Gastroesophageal sphincter (tissue), 4 donors: Measurements from ENCODE around the gene TBC1D2B. TPM values are rescaled to one million over a fixed set of nuclear protein-coding genes. Genes with fewer than 3 reads are reported as not detected.

Experiments
- ATAC-seq: fragments of 150-250 bp; one replicate; pipeline ENCODE4 v1.9.1; 2016; ENCODE audit warnings: mild to moderate bottlenecking, moderate library complexity
- H3K27ac ChIP-seq, 4 donors: fragments of 200-600 bp; sonication (generic) in 3 of 4; 1 replicate in 3 of 4; 2 replicates in 1 of 4; pipeline ENCODE4 v1.5.1; 2016 to 2019
- H3K27me3 ChIP-seq: fragments of 200-600 bp; sonication (generic); one replicate; pipeline ENCODE4 v1.5.1; 2019
- H3K36me3 ChIP-seq, 2 donors: fragments of 200-600 bp; sonication (generic); one replicate each; pipeline ENCODE4 v1.5.1; 2019; ENCODE audit warnings: control low read depth in 1 of 2
- H3K4me1 ChIP-seq, 3 donors: fragments of 200-600 bp; sonication (generic); 1 replicate in 2 of 3; 2 replicates in 1 of 3; pipeline ENCODE4 v1.5.1; 2016 to 2019; ENCODE audit warnings: control low read depth in 2 of 3
- H3K4me3 ChIP-seq, 2 donors: fragments of 200-600 bp; sonication (generic); one replicate each; pipeline ENCODE4 v1.5.1; 2019; ENCODE audit warnings: mild to moderate bottlenecking in 1 of 2, moderate library complexity in 1 of 2
- H3K9me3 ChIP-seq, 3 donors: fragments of 200-600 bp; sonication (generic); one replicate each; pipeline ENCODE4 v1.5.1; 2017 to 2019; ENCODE audit warnings: control low read depth in 2 of 3
- CTCF ChIP-seq, 4 experiments: fragments of 200-600 bp in 2 of 4; fragments of 450-650 bp in 2 of 4; sonication (generic) in 1 of 4; IDR thresholded peaks; one replicate each; pipeline ENCODE4 v1.5.1; 2017 to 2019; ENCODE audit warnings: antibody characterized with exemption in 4 of 4, mild to moderate bottlenecking in 2 of 4, moderate library complexity in 2 of 4
- EP300 ChIP-seq: sonication (generic); formaldehyde crosslinking; IDR thresholded peaks from one replicate; pipeline ENCODE4 v1.6.1; 2017; ENCODE audit warnings: antibody characterized with exemption, mild to moderate bottlenecking
- POLR2A ChIP-seq, 2 donors: fragments of 450-650 bp; IDR thresholded peaks; one replicate each; pipeline ENCODE4 v1.6.1; 2017; ENCODE audit warnings: antibody characterized with exemption in 2 of 2, mild to moderate bottlenecking in 2 of 2, moderate library complexity in 1 of 2
- POLR2AphosphoS5 ChIP-seq: sonication (generic); formaldehyde crosslinking; IDR thresholded peaks from one replicate; pipeline ENCODE4 v1.6.1; 2017; ENCODE audit warnings: antibody characterized with exemption
- WGBS, 2 donors: methylation state at CpG; one replicate each; pipeline ENCODE4 v1.1.5; 2018; ENCODE audit warnings: low coverage in 1 of 2; 5-methylcytosine and 5-hydroxymethylcytosine counted together
- total RNA-seq, 4 donors: library from RNA; depleted of rRNA; stranded (reverse); fragments of >200 nt; gene quantifications; one replicate each; pipeline ENCODE4 v1.1.0, GENCODE V29; 2016

The TBC1D2B gene
- total RNA-seq, 4 donors from 2014 or later: 36.9 to 51.7 (median 46.5) TPM

- no peak for TF ChIP-seq POLR2A (IDR thresholded peaks at IDR 0.05)
- no peak for TF ChIP-seq CTCF (IDR thresholded peaks at IDR 0.05)
- no peak for TF ChIP-seq POLR2AphosphoS5
- no peak for TF ChIP-seq EP300
Measured at GRCh38 chr15:78051596-78051995, 25.9 kb downstream of the TBC1D2B start.

GRCh38 chr15:78050826-78051225 lies 26.7 kb downstream of the TBC1D2B start:
- Histone ChIP-seq H3K9me3 (no peaks in the 10 kb centered on the region), H3K36me3 (peaks cover 0 to 21% of the 10 kb centered on the region in 2 donors), H3K4me1 (peaks cover 0 to 90% (median 55%) of the 10 kb centered on the region in 3 donors), H3K27ac (peak overlapping the region in 1 of 4 donors; percentile 21), H3K4me3 (no peak overlapping the region), H3K27me3 (no peaks in the 10 kb centered on the region)
- 50 to 58% methylated on average over 1 of the region's 1 CpG for WGBS, 2 donors
- ATAC-seq: no peak
- TF ChIP-seq POLR2A (IDR thresholded peaks at IDR 0.05) (no peak), CTCF (IDR thresholded peaks at IDR 0.05) (no peak), EP300 (no peak), POLR2AphosphoS5 (no peak)

More at GRCh38 chr15:78051596-78051995, 25.9 kb downstream of the TBC1D2B start:
- Histone ChIP-seq H3K4me1 (peaks cover 0 to 90% (median 59%) of the 10 kb centered on the region in 3 donors), H3K27me3 (no peaks in the 10 kb centered on the region), H3K36me3 (peaks cover 0 to 21% of the 10 kb centered on the region in 2 donors), H3K4me3 (no peak overlapping the region), H3K9me3 (no peaks in the 10 kb centered on the region), H3K27ac (no peak overlapping the region)
- WGBS, 2 donors: 69 to 84% methylated on average over 3 of the region's 3 CpGs
- ATAC-seq: no peak

DNA sequence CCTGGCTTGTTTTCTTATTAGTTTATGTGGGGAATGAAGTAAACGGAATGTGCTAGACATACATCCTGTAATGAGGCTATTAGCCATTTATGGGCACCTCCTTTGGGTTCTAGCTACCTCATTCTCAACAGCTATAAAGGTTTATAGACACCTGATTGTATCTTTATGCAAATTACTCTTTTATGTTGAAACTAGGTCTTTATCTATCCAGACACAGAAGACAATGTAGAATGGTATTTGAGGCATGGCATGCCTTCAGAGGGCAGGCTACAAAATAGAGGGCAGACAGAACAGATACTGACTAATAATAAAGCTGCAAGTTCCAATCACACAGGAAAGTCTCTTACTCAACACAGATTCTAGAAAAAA lies 27.1 kb downstream of the TBC1D2B start:
- Histone ChIP-seq H3K4me1 (peaks cover 0 to 87% (median 51%) of the 10 kb centered on the region in 3 donors), H3K27ac (peak overlapping the region in 2 of 4 donors; percentile 21 to 54), H3K9me3 (no peaks in the 10 kb centered on the region), H3K27me3 (no peaks in the 10 kb centered on the region), H3K36me3 (peaks cover 0 to 21% of the 10 kb centered on the region in 2 donors), H3K4me3 (no peak overlapping the region)
- TF ChIP-seq POLR2A (IDR thresholded peaks at IDR 0.05) (no peak), EP300 (no peak), CTCF (IDR thresholded peaks at IDR 0.05) (no peak), POLR2AphosphoS5 (no peak)
- 43 to 54% methylated on average over 1 of the region's 1 CpG for WGBS, 2 donors
- ATAC-seq: no peak

DNA sequence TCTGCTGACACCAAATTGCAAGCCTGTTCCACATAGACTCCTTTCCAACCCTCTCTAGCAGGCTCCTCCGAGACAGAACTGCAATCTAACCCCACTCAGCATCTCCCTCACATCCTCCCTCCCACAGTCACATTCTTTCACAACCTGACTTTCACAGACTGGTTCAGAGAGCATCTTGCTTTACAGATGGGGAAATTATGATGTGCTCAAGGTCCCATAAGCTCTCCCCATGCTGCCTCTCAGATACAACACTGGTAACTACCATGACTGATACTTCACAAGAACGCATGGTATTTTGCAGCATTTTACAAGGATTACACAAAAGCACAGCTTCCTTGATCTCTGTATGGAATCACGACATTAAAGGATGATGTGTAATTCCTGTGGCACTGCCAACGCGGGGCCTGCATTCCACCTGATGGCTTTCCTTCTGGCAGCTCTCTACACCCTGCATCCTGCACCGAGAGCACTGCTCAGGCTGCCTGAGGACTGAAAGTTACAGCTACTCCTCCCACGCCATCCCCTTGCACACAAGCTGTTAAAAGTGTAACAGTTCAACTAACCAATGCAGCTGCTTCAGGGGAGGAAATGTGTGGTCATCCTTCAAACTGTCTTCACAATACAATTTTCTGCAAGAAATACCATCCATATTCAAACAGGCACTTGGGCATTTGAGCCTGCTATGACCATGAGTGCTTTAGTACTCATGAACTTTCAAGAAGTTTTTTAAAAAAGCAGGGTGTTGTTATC lies 27.6 kb downstream of the TBC1D2B start:
- Histone ChIP-seq H3K36me3 (peaks cover 0 to 21% of the 10 kb centered on the region in 2 donors), H3K4me3 (no peak overlapping the region), H3K27me3 (no peaks in the 10 kb centered on the region), H3K9me3 (no peaks in the 10 kb centered on the region), H3K27ac (peak overlapping the region in 3 of 4 donors; percentile 54 to 65 (median 65)), H3K4me1 (peaks cover 0 to 87% (median 46%) of the 10 kb centered on the region in 3 donors)
- 19 to 32% methylated on average over 7 of the region's 7 CpGs for WGBS, 2 donors
- TF ChIP-seq POLR2AphosphoS5 (peak; percentile 57), EP300 (no peak), POLR2A (IDR thresholded peaks at IDR 0.05) (no peak)
- peak; percentile 40 for ATAC-seq

DNA sequence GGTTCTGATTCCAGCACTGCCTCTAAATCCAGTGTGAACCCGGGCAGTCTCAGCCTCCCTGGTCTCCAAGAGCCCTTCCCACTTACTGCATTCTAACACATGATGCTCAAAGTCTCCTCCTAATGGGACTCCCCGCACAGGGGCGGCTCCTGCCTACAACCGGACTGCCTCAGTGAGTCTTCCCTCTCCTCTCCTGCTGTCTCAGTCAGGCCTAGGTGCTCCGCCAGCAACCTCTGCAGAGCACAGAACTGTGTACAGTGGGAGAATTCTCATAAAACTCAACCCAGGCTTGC lies 28.9 kb downstream of the TBC1D2B start:
- H3K36me3 ChIP-seq: peaks cover 0 to 28% of the 10 kb centered on the region in 2 donors
- H3K4me1 ChIP-seq: peaks cover 0 to 89% (median 46%) of the 10 kb centered on the region in 3 donors
- 48% methylated on average over 4 of the region's 5 CpGs; no CpG with 5 or more reads in 1 of the 2 donors for WGBS, 2 donors
- TF ChIP-seq EP300: no peak
- no peak for TF ChIP-seq CTCF (IDR thresholded peaks at IDR 0.05)
- no peak for TF ChIP-seq POLR2A (IDR thresholded peaks at IDR 0.05)
- no peak for TF ChIP-seq POLR2AphosphoS5
- peak overlapping the region in 3 of 4 donors; percentile 48 to 65 (median 54) for H3K27ac ChIP-seq
- ATAC-seq: peak; percentile 22
- H3K4me3 ChIP-seq: no peak overlapping the region
- H3K9me3 ChIP-seq: no peaks in the 10 kb centered on the region
- no peaks in the 10 kb centered on the region for H3K27me3 ChIP-seq
